Choroid plexus epithelial cell (primary cell): ENCODE data around the gene RPL4.

ENCODE experiments used
- DNase-seq: peaks from one replicate; pipeline ENCODE4 v3.0.0-alpha.2; 2010; ENCODE audit warnings: low read depth
- H3K4me3 ChIP-seq: 2 replicates; pipeline ENCODE4 v1.5.1; 2011; ENCODE audit warnings: low read depth, mild to moderate bottlenecking, control low read depth, low read length, moderate library complexity
- TF ChIP-seq, protein P1 (sequence below): conservative IDR thresholded peaks from 2 replicates; pipeline ENCODE4 v1.5.1; 2011; ENCODE audit warnings: low read depth, mild to moderate bottlenecking, control low read depth, inconsistent platforms, low read length, moderate library complexity

Gene RPL4

DNA sequence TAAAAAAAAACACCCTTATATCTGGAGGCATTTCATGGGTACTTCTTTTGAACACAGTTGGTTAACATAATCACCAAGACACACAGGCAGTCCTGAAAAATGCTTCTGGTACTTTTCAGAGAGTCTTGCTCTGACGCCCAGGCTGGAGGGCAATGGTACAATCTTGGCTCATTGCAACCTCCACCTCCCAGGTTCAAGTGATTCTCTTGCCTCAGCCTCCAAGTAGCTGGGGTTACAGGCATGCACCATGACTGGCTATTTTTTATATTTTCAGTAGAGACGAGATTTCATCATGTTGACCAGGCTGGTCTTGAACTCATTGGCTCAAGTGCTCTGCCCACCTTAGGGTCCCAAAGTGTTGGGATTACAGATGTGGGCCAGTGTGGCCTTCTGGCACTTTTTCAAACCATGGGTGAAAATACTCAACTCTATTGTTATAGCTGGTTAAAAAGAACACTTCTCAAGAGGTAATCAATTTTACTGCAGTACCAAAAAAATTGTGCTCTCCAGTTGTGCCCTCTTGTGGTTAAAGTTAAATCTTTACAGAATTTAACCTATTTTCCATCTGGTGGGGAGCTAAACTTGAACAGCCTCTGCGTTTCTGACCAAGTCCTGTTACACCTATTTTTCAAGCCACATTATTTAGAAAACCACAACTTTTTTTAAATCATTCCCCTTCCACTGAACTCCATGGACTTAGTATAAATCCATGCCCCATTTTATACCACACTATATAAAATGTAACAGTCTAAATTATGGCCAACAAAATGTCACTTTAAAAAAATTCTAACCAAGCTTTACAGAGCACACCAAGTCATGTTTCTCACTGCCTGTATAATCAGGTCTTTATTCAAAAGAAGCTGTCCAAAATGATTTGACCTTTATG lies 5.9 kb downstream of the RPL4 start:
- peak; percentile 68 for DNase-seq
- H3K4me3 ChIP-seq, result no peak overlapping the region
- TF ChIP-seq, protein P1, sequence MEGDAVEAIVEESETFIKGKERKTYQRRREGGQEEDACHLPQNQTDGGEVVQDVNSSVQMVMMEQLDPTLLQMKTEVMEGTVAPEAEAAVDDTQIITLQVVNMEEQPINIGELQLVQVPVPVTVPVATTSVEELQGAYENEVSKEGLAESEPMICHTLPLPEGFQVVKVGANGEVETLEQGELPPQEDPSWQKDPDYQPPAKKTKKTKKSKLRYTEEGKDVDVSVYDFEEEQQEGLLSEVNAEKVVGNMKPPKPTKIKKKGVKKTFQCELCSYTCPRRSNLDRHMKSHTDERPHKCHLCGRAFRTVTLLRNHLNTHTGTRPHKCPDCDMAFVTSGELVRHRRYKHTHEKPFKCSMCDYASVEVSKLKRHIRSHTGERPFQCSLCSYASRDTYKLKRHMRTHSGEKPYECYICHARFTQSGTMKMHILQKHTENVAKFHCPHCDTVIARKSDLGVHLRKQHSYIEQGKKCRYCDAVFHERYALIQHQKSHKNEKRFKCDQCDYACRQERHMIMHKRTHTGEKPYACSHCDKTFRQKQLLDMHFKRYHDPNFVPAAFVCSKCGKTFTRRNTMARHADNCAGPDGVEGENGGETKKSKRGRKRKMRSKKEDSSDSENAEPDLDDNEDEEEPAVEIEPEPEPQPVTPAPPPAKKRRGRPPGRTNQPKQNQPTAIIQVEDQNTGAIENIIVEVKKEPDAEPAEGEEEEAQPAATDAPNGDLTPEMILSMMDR, result peak; percentile 53

DNA sequence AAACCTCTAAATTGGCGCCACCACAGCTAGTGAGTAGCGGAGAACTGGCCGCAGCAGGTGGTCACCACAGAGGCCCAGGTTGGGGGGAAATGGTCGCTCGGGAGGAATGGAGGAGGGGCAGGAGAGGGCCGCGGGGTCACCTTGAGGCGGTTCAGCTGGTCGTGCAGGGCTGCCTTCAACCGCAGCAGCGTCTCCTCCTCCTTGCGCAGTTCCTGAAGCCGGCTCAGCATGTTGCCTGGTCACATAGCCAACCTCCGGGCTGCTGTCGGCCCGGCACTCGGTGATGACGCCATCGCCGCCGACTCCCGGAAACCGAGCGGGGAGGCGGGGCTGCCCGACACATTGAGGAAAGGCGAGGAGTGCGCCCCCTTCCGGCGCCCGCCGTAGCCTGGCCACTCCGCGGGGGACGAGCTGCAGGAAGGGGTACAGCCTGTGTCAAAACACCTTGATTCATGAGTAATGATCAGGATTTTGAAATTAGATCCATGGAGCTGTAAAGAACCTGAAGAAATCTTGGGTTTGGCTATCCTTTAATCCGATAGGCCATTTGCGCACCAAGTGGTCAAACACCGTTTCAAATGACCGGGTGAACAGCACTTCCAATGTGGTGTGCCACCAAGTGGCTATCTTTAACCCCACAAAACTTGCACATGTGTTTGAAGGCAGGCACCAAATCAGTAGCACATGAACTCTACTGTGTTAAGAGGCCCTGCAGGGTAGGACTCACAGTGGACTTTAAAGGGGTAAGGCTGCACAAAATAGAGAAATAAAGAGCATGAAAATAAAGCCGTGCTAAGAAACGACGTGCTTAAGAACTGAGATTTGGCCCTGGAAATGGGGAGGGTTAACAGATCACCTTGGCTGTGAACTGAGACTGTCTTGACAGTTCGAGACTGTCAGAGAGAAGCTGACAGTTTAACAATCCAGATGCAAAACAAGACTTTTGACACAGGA lies 6.9 kb downstream of the RPL4 start, which contains the start of gene SNAPC5:
Gene SNAPC5 (minus strand): TSS at position 261 of the 954 bp plus-strand sequence. CDS start 31 bp downstream, at position 230.
- TF ChIP-seq, protein P1, result peak; percentile 92
- peak within 1 kb of the TSS; percentile 75 for H3K4me3 ChIP-seq
- DNase-seq, result peak; percentile 97

DNA sequence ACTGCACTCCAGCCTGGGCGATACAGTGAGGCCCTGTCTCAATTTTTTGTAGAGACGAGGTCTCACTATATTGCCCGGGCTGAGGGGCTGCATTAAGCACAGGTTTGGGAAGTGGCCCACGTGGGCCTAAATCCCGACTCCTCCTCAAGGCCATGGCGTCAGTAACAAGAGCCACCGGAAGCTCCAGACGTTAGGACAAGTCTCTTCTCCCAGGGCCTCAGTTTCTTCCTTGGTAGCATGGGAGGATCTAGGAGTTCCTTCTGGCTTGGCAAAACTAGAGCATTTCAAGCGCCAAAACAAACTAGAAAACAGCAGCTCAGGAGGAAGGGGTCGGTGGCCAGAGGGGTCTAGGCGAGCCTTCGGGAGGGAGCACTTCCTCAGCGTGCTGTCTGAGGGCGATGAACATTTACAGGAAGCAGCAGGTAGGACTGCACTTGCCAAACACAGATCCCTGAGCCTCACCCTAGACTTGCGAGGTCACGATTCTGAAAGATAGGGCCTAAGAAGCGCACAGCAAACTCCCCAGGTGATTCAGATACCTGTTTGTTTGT lies 7.6 kb downstream of the RPL4 start:
- peak overlapping the region; percentile 75 for H3K4me3 ChIP-seq
- DNase-seq, result no peak
- TF ChIP-seq, protein P1, result no peak

DNA sequence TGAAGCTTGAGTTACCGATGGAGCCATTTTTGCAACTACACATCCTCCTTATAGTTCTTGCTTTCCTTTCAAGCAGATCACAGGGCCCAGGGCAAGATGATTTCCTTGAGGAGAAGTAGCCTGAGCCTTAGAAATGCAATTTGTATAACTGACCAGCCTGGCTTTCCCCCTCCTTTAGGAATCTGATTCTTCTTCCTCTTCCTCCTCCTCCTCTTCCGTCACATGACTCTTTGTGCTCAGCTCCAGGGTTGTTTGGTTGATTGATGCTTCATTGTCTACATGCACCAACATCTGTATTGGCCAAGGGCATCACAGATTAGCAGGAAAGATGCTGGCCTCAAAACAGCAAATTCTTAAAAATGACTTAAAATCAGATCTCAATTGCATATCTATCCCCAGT lies 10.4 kb downstream of the RPL4 start:
- no peak overlapping the region for H3K4me3 ChIP-seq
- TF ChIP-seq, protein P1, result no peak
- DNase-seq, result no peak

DNA sequence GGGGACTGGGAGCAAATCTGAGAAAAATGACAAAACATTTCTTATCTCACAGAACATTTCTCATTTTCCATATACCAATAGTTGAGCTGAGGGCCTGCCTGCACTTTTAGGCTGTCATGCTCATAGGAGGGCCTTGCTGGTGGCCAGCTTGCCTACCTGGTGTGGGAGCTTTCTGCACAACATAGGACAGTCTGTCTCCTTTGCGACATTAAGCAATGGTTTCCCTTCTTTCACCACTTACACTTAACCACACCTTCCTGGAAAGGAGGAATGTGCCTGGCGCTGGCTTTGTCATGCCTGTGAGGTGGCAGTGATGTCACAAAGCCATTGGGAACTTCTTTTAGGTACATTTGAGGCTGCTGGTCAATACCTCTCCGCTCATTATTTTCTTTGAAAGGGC lies 12.8 kb downstream of the RPL4 start:
- TF ChIP-seq, protein P1, result no peak
- DNase-seq, result no peak
- H3K4me3 ChIP-seq, result no peak overlapping the region

DNA sequence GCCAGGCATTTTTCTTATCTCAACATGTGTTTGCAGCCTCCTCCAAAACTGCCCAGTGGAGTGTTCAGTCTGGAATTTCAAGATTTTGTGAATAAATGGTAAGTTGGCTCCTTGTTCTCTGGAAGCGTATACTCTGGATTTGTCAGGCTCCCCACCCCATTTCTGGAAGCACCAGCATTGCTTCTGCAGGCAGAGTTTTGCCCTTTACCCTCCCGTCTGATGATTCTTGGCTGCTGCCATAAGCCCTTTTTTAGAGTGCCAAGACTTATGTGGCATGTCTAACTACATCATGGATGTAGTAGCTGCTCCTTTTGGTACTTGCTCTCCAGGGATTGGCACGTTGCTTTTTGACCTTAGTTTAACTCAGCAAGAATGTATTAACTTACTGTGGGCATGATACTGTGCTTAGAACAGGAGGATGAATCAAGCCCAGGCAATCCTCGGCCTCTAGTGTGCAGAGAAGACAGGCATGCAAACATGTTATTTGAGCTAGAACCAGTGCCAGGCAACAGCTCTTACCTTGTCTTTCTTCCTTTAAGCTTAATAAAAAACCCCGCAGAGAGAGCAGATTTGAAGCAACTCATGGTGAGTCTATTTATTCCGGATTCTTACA lies 15.4 kb downstream of the RPL4 start:
- H3K4me3 ChIP-seq, result no peak overlapping the region
- DNase-seq, result no peak
- TF ChIP-seq, protein P1, result no peak
